Astrocyte (in vitro differentiated cells and primary cell): ENCODE data around the gene TULP4. TPM values are rescaled to one million over a fixed set of nuclear protein-coding genes. Genes with fewer than 3 reads are reported as not detected.
A peak's percentile ranks its signal among the peaks of the same experiment; 100 is the strongest.

ENCODE experiments used
- DNase-seq: peaks from one replicate; pipeline ENCODE4 v3.0.0-alpha.2; 2010; ENCODE audit warnings: low read depth
- FAIRE-seq: peaks from 2 replicates; lab custom pipeline; 2011; peaks lifted over from hg19 to GRCh38; lab: Jason Lieb, UNC
- H2AFZ ChIP-seq: 2 replicates; pipeline ENCODE4 v1.6.0; 2012; ENCODE audit warnings: low read depth, low read length, inconsistent platforms
- H3K27ac ChIP-seq: 2 replicates; pipeline ENCODE4 v1.5.1; 2011; ENCODE audit warnings: low read depth, low read length, inconsistent platforms
- H3K27me3 ChIP-seq: 2 replicates; pipeline ENCODE4 v1.6.0; 2011; ENCODE audit warnings: low read length, inconsistent platforms; ENCODE audit not compliant: insufficient read depth
- H3K36me3 ChIP-seq: 2 replicates; pipeline ENCODE4 v1.5.1; 2011; ENCODE audit warnings: low read length, inconsistent platforms; ENCODE audit not compliant: insufficient read depth
- H3K4me1 ChIP-seq: 2 replicates; pipeline ENCODE4 v1.5.1; 2011; ENCODE audit warnings: low read length, inconsistent platforms; ENCODE audit not compliant: insufficient read depth
- H3K4me2 ChIP-seq: 2 replicates; pipeline ENCODE4 v1.6.0; 2012; ENCODE audit warnings: low read length, inconsistent platforms
- H3K4me3 ChIP-seq: 2 replicates; pipeline ENCODE4 v1.5.1; 2011; ENCODE audit warnings: low read depth, mild to moderate bottlenecking, low read length, inconsistent platforms; ENCODE audit not compliant: insufficient read depth
- H3K79me2 ChIP-seq: 2 replicates; pipeline ENCODE4 v1.6.0; 2012; ENCODE audit warnings: mild to moderate bottlenecking, low read length, inconsistent platforms; ENCODE audit not compliant: insufficient read depth
- H3K9ac ChIP-seq: 2 replicates; pipeline ENCODE4 v1.6.0; 2012; ENCODE audit warnings: mild to moderate bottlenecking, low read length, inconsistent platforms
- H3K9me3 ChIP-seq: 2 replicates; pipeline ENCODE4 v1.5.1; 2012; ENCODE audit warnings: low read depth, mild to moderate bottlenecking, low read length, inconsistent platforms; ENCODE audit not compliant: insufficient read depth
- H4K20me1 ChIP-seq: 2 replicates; pipeline ENCODE4 v1.6.0; 2012; ENCODE audit warnings: low read length, inconsistent platforms; ENCODE audit not compliant: insufficient read depth
- H3K27ac Mint-ChIP-seq: one replicate; pipeline ENCODE4 v1.8.0; 2021; ENCODE audit warnings: mild to moderate bottlenecking, mixed read lengths; ENCODE audit not compliant: unreplicated experiment
- H3K27me3 Mint-ChIP-seq: one replicate; pipeline ENCODE4 v1.8.0; 2021; ENCODE audit warnings: low read depth, mixed read lengths; ENCODE audit not compliant: unreplicated experiment
- H3K36me3 Mint-ChIP-seq: one replicate; pipeline ENCODE4 v1.8.0; 2021; ENCODE audit warnings: low read depth, mixed read lengths; ENCODE audit not compliant: unreplicated experiment
- H3K4me1 Mint-ChIP-seq: one replicate; pipeline ENCODE4 v1.8.0; 2021; ENCODE audit warnings: low read depth, mixed read lengths; ENCODE audit not compliant: unreplicated experiment
- H3K4me3 Mint-ChIP-seq: one replicate; pipeline ENCODE4 v1.8.0; 2021; ENCODE audit warnings: mild to moderate bottlenecking, moderate library complexity, mixed read lengths; ENCODE audit not compliant: unreplicated experiment
- H3K9me3 Mint-ChIP-seq: one replicate; pipeline ENCODE4 v1.8.0; 2021; ENCODE audit warnings: mild to moderate bottlenecking, mixed read lengths; ENCODE audit not compliant: unreplicated experiment
- EZH2 ChIP-seq: IDR thresholded peaks from 2 replicates; pipeline ENCODE4 v1.6.1; 2012; ENCODE audit warnings: mild to moderate bottlenecking, low read length, inconsistent platforms; ENCODE audit not compliant: insufficient read depth
- total RNA-seq: library from RNA; stranded (reverse); gene quantifications from 2 replicates; pipeline ENCODE4 v1.2.1, GENCODE V29; 2021
- TF ChIP-seq, protein P1 (sequence below): IDR thresholded peaks from 2 replicates; pipeline ENCODE4 v1.5.1; 2011; ENCODE audit warnings: low read depth, mild to moderate bottlenecking, inconsistent platforms, low read length, moderate library complexity; ENCODE audit not compliant: insufficient read depth

Gene TULP4
- total RNA-seq, 1 donor from 2014 or later, result 91.2 TPM

DNA sequence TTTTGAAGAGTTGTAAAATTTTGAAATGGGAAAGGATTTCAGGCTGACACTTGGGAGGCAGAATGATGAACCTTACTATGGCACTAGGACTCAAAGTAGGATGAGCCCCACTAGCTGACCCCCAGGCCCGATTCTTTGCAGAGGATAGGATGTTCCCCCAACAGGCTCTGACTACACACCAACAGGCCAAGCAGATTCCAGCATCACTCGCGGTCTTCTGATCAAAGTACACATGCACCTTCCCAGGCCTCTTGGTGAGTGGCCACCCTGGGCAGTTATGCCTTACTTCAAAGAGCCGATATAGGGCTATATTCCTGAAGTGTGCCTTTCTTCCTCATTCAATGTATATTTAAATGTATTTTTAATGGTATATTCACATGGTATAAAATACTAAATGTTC lies 130.0 kb downstream of the TULP4 start:
- no peaks in the 10 kb centered on the region for H3K9me3 Mint-ChIP-seq
- H3K4me1 Mint-ChIP-seq, result peaks cover 3% of the 10 kb centered on the region
- Histone ChIP-seq H3K27ac (no peak overlapping the region), H3K9me3 (no peaks in the 10 kb centered on the region), H3K4me2 (no peak overlapping the region), H3K36me3 (no peaks in the 10 kb centered on the region), H3K27me3 (no peaks in the 10 kb centered on the region), H3K4me3 (no peak overlapping the region), H3K4me1 (no peaks in the 10 kb centered on the region), H3K79me2 (no peaks in the 10 kb centered on the region), H4K20me1 (peaks cover 9% of the 10 kb centered on the region), H2AFZ (no peak overlapping the region), H3K9ac (no peak overlapping the region)
- no peak overlapping the region for H3K4me3 Mint-ChIP-seq
- no peak overlapping the region for H3K27ac Mint-ChIP-seq
- no peak for DNase-seq
- H3K36me3 Mint-ChIP-seq, result peaks cover 15% of the 10 kb centered on the region
- H3K27me3 Mint-ChIP-seq, result no peaks in the 10 kb centered on the region
- no peak for FAIRE-seq
- TF ChIP-seq EZH2, result no peak
- TF ChIP-seq, protein P1, sequence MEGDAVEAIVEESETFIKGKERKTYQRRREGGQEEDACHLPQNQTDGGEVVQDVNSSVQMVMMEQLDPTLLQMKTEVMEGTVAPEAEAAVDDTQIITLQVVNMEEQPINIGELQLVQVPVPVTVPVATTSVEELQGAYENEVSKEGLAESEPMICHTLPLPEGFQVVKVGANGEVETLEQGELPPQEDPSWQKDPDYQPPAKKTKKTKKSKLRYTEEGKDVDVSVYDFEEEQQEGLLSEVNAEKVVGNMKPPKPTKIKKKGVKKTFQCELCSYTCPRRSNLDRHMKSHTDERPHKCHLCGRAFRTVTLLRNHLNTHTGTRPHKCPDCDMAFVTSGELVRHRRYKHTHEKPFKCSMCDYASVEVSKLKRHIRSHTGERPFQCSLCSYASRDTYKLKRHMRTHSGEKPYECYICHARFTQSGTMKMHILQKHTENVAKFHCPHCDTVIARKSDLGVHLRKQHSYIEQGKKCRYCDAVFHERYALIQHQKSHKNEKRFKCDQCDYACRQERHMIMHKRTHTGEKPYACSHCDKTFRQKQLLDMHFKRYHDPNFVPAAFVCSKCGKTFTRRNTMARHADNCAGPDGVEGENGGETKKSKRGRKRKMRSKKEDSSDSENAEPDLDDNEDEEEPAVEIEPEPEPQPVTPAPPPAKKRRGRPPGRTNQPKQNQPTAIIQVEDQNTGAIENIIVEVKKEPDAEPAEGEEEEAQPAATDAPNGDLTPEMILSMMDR, result no peak

DNA sequence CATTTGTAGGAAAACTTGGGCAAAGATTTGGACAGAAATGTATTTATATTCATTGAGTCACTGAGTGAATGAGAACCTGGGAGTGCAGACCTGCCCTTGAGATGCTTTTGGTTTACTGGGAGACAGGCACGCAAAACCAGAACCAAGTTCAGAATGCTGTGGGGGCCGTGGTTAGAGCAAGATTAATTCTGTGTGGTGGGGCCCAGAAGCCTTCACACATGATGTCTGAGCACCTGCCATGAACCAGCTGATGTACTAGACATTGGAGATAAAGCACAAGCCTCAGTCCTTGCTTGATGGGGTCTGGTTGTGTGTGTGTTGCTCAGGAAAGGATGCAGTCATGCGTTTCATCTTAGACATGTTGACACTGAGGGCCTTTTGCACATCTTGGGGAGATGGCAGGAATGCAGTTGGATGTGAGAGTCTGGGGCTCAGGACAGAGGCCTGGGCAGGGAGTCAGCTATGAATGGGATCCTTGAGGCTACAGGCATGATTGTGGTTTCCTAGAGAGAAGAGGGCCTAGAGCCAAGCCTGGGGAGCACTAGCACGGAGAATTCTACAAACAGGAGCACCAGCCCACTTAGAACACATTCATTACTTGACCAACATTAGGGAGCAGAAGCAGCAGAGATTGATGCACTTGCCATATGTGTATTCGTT lies 133.3 kb downstream of the TULP4 start:
- H3K4me3 ChIP-seq, result no peak overlapping the region
- no peaks in the 10 kb centered on the region for H3K79me2 ChIP-seq
- Mint-ChIP-seq H3K9me3 (no peaks in the 10 kb centered on the region), H3K27ac (no peak overlapping the region), H3K36me3 (peaks cover 18% of the 10 kb centered on the region), H3K4me1 (peaks cover 1% of the 10 kb centered on the region), H3K4me3 (no peak overlapping the region), H3K27me3 (no peaks in the 10 kb centered on the region)
- DNase-seq (peak; percentile 60), FAIRE-seq (no peak)
- H3K9ac ChIP-seq, result no peak overlapping the region
- no peaks in the 10 kb centered on the region for H3K27me3 ChIP-seq
- H3K4me2 ChIP-seq, result no peak overlapping the region
- H3K36me3 ChIP-seq, result peaks cover 3% of the 10 kb centered on the region
- TF ChIP-seq, protein P1, result no peak
- TF ChIP-seq EZH2, result no peak
- no peaks in the 10 kb centered on the region for H3K4me1 ChIP-seq
- H4K20me1 ChIP-seq, result peaks cover 9% of the 10 kb centered on the region
- no peak overlapping the region for H3K27ac ChIP-seq
- H2AFZ ChIP-seq, result no peak overlapping the region
- no peaks in the 10 kb centered on the region for H3K9me3 ChIP-seq

- Mint-ChIP-seq H3K4me3 (no peak overlapping the region), H3K4me1 (peaks cover 1% of the 10 kb centered on the region), H3K9me3 (no peaks in the 10 kb centered on the region), H3K27ac (no peak overlapping the region), H3K36me3 (peaks cover 8% of the 10 kb centered on the region), H3K27me3 (no peaks in the 10 kb centered on the region)
- Histone ChIP-seq H3K79me2 (no peaks in the 10 kb centered on the region), H2AFZ (no peak overlapping the region), H3K27me3 (no peaks in the 10 kb centered on the region), H4K20me1 (peaks cover 11% of the 10 kb centered on the region), H3K9ac (no peak overlapping the region), H3K27ac (no peak overlapping the region), H3K4me1 (no peaks in the 10 kb centered on the region), H3K4me3 (no peak overlapping the region), H3K36me3 (peaks cover 12% of the 10 kb centered on the region), H3K9me3 (no peaks in the 10 kb centered on the region), H3K4me2 (no peak overlapping the region)
- no peak for DNase-seq
- TF ChIP-seq, protein P1, result no peak
- no peak for TF ChIP-seq EZH2
- no peak for FAIRE-seq
These were observed 136.6 kb downstream of the TULP4 start for GRCh38 chr6:158448856-158449255.
